ENCODE results near the gene WBP11. TPM values are rescaled to one million over a fixed set of nuclear protein-coding genes. Genes with fewer than 3 reads are reported as not detected.

Gene WBP11
- total RNA-seq, 1 donor from 2014 or later: 54.6 TPM

- Mint-ChIP-seq H3K4me1 (ENCODE audit: low read depth, unreplicated experiment) (peaks cover 2% of the 10 kb centered on the region), H3K27me3 (ENCODE audit: unreplicated experiment) (peaks cover 2% of the 10 kb centered on the region), H3K27ac (ENCODE audit: unreplicated experiment) (no peak overlapping the region), H3K4me3 (ENCODE audit: unreplicated experiment) (no peak overlapping the region), H3K9me3 (ENCODE audit: unreplicated experiment) (no peaks in the 10 kb centered on the region), H3K36me3 (ENCODE audit: unreplicated experiment) (no peaks in the 10 kb centered on the region)
- no peak for DNase-seq
- no peak for TF ChIP-seq CTCF (IDR thresholded peaks at IDR 0.05; ENCODE audit: partially characterized antibody, unreplicated experiment)
Observed at GRCh38 chr12:14836336-14837210, 33.3 kb upstream of the WBP11 start.

GRCh38 chr12:14834509-14834908 is 31.2 kb upstream of the WBP11 start:
- Mint-ChIP-seq H3K36me3 (ENCODE audit: unreplicated experiment) (no peaks in the 10 kb centered on the region), H3K4me3 (ENCODE audit: unreplicated experiment) (no peak overlapping the region), H3K4me1 (ENCODE audit: low read depth, unreplicated experiment) (peaks cover 2% of the 10 kb centered on the region), H3K27me3 (ENCODE audit: unreplicated experiment) (peaks cover 2% of the 10 kb centered on the region), H3K9me3 (ENCODE audit: unreplicated experiment) (no peaks in the 10 kb centered on the region), H3K27ac (ENCODE audit: unreplicated experiment) (no peak overlapping the region)
- no peak for DNase-seq
- no peak for TF ChIP-seq CTCF (IDR thresholded peaks at IDR 0.05; ENCODE audit: partially characterized antibody, unreplicated experiment)

GRCh38 chr12:14833952-14834351 is 30.7 kb upstream of the WBP11 start:
- H3K27ac Mint-ChIP-seq (ENCODE audit: unreplicated experiment): no peak overlapping the region
- H3K27me3 Mint-ChIP-seq (ENCODE audit: unreplicated experiment): no peaks in the 10 kb centered on the region

GRCh38 chr12:14833336-14833735 is 30.1 kb upstream of the WBP11 start:
- Mint-ChIP-seq H3K36me3 (ENCODE audit: unreplicated experiment) (no peaks in the 10 kb centered on the region), H3K4me3 (ENCODE audit: unreplicated experiment) (no peak overlapping the region), H3K9me3 (ENCODE audit: unreplicated experiment) (no peaks in the 10 kb centered on the region), H3K4me1 (ENCODE audit: low read depth, unreplicated experiment) (peaks cover 2% of the 10 kb centered on the region), H3K27ac (ENCODE audit: unreplicated experiment) (no peak overlapping the region), H3K27me3 (ENCODE audit: unreplicated experiment) (no peaks in the 10 kb centered on the region)
- no peak for TF ChIP-seq CTCF (IDR thresholded peaks at IDR 0.05; ENCODE audit: partially characterized antibody, unreplicated experiment)
- no peak for DNase-seq

More at GRCh38 chr12:14833952-14834351, 30.7 kb upstream of the WBP11 start:
- Mint-ChIP-seq H3K4me1 (ENCODE audit: low read depth, unreplicated experiment) (peaks cover 2% of the 10 kb centered on the region), H3K9me3 (ENCODE audit: unreplicated experiment) (no peaks in the 10 kb centered on the region), H3K36me3 (ENCODE audit: unreplicated experiment) (no peaks in the 10 kb centered on the region), H3K4me3 (ENCODE audit: unreplicated experiment) (no peak overlapping the region)
- DNase-seq: no peak
- TF ChIP-seq CTCF (IDR thresholded peaks at IDR 0.05; ENCODE audit: partially characterized antibody, unreplicated experiment): no peak

- no peak for TF ChIP-seq CTCF (IDR thresholded peaks at IDR 0.05; ENCODE audit: partially characterized antibody, unreplicated experiment)
- Mint-ChIP-seq H3K4me1 (ENCODE audit: low read depth, unreplicated experiment) (no peaks in the 10 kb centered on the region), H3K9me3 (ENCODE audit: unreplicated experiment) (no peaks in the 10 kb centered on the region), H3K27ac (ENCODE audit: unreplicated experiment) (no peak overlapping the region), H3K27me3 (ENCODE audit: unreplicated experiment) (no peaks in the 10 kb centered on the region), H3K36me3 (ENCODE audit: unreplicated experiment) (no peaks in the 10 kb centered on the region), H3K4me3 (ENCODE audit: unreplicated experiment) (no peak overlapping the region)
- DNase-seq: no peak
Observed at GRCh38 chr12:14828892-14829291, 25.6 kb upstream of the WBP11 start.
